A549 (cell line): ENCODE results near the gene ADGRL3. TPM values are rescaled to one million over a fixed set of nuclear protein-coding genes. Genes with fewer than 3 reads are reported as not detected.

ENCODE experiments used
- ATAC-seq, 2 experiments: fragments of 200-7000 bp in 1 of 2; fragments of >200 bp in 1 of 2; cut with Nextera tagmentation in 1 of 2; cut with Tn5 transposase in 1 of 2; 3 replicates each; pipeline versions ENCODE4 v1.8.0 to v1.9.1; 2018 to 2020; ENCODE audit warnings: mild to moderate bottlenecking in 1 of 2, moderate library complexity in 1 of 2
- CTCF ChIA-PET: fragments of 300-600 bp; sonication (Branson Sonifier 250); formaldehyde crosslinking; extraction: SDS; loops from one replicate; lab custom pipeline; 2021; ENCODE audit warnings: antibody characterized with exemption, inconsistent platforms; lab: Yijun Ruan, JAX
- POLR2A ChIA-PET: fragments of 350-600 bp; formaldehyde crosslinking; extraction: SDS; loops from one replicate; lab custom pipeline; 2021; ENCODE audit warnings: antibody characterized with exemption, inconsistent platforms; lab: Yijun Ruan, JAX
- DNase-seq, 2 experiments: peaks; one replicate each; pipeline versions ENCODE4 v3.0.0 to v3.0.0-alpha.2; 2011 to 2016; ENCODE audit warnings: low read depth in 1 of 2, low spot score in 1 of 2
- FAIRE-seq: peaks from 2 replicates; lab custom pipeline; 2011; peaks lifted over from hg19 to GRCh38; lab: Jason Lieb, UNC
- H3K27ac ChIP-seq, 2 experiments: fragments of >200 bp; sonication (Bioruptor Twin); formaldehyde crosslinking; 3 replicates each; pipeline ENCODE4 v1.5.1; 2016 to 2017
- H3K4me1 ChIP-seq: fragments of >200 bp; sonication (Bioruptor Twin); formaldehyde crosslinking; 3 replicates; pipeline ENCODE4 v1.6.1; 2016
- H3K4me2 ChIP-seq: fragments of >200 bp; sonication (Bioruptor Twin); formaldehyde crosslinking; 3 replicates; pipeline ENCODE4 v1.6.1; 2016
- H3K4me3 ChIP-seq: fragments of >200 bp; sonication (Bioruptor Twin); formaldehyde crosslinking; 3 replicates; pipeline ENCODE4 v1.5.1; 2016
- H3K9me3 ChIP-seq: fragments of >200 bp; sonication (Bioruptor Twin); formaldehyde crosslinking; 3 replicates; pipeline ENCODE4 v1.6.1; 2016
- CBX2 ChIP-seq: fragments of 200-600 bp; sonication (generic); IDR thresholded peaks from 2 replicates; pipeline ENCODE4 v1.6.1; 2016; ENCODE audit warnings: low read depth, mild to moderate bottlenecking, borderline replicate concordance
- CEBPB ChIP-seq, 2 experiments: fragments of >200 bp in 1 of 2; sonication (Bioruptor Twin) in 1 of 2; formaldehyde crosslinking in 1 of 2; IDR thresholded peaks; 2 replicates each; pipeline ENCODE4 v1.6.1; 2012 to 2016
- EHF ChIP-seq: fragments of 250-450 bp; sonication (Bioruptor Pico); IDR thresholded peaks from 2 replicates; pipeline ENCODE4 v1.5.0; 2020; ENCODE audit warnings: mild to moderate bottlenecking
- EHMT2 ChIP-seq: fragments of 200-600 bp; sonication (generic); IDR thresholded peaks from 2 replicates; pipeline ENCODE4 v1.6.1; 2016; ENCODE audit warnings: antibody characterized with exemption, low read depth, mild to moderate bottlenecking, moderate library complexity
- EP300 ChIP-seq, 2 experiments: fragments of >200 bp; sonication (Bioruptor Twin); formaldehyde crosslinking; IDR thresholded peaks; 2 replicates in 1 of 2; 3 replicates in 1 of 2; pipeline ENCODE4 v1.6.1; 2016 to 2017
- ESRRA ChIP-seq: fragments of 150-350 bp; IDR thresholded peaks from 2 replicates; pipeline ENCODE4 v1.6.1; 2014; ENCODE audit warnings: mild to moderate bottlenecking, low read length, borderline replicate concordance
- FOSB ChIP-seq: fragments of 250-450 bp; sonication (Bioruptor Pico); IDR thresholded peaks from 2 replicates; pipeline ENCODE4 v1.5.0; 2020; ENCODE audit warnings: mild to moderate bottlenecking, moderate library complexity
- HDAC2 ChIP-seq: fragments of 200-600 bp; sonication (generic); IDR thresholded peaks from 2 replicates; pipeline ENCODE4 v1.6.1; 2016
- HEYL ChIP-seq: fragments of 250-450 bp; sonication (Bioruptor Pico); IDR thresholded peaks from 2 replicates; pipeline ENCODE4 v1.8.0; 2021; ENCODE audit warnings: mild to moderate bottlenecking, moderate library complexity
- HOXB5 ChIP-seq: fragments of 250-450 bp; sonication (Bioruptor Pico); IDR thresholded peaks from 2 replicates; pipeline ENCODE4 v1.5.0; 2020; ENCODE audit warnings: mild to moderate bottlenecking, moderate library complexity
- RARB ChIP-seq: fragments of 250-450 bp; sonication (Bioruptor Pico); IDR thresholded peaks from 2 replicates; pipeline ENCODE4 v1.8.0; 2021; ENCODE audit warnings: mild to moderate bottlenecking, moderate library complexity
- RFX5 ChIP-seq: fragments of 450-650 bp; IDR thresholded peaks from 2 replicates; pipeline ENCODE4 v1.7.1; 2014; ENCODE audit warnings: antibody characterized with exemption, mild to moderate bottlenecking, moderate library complexity
- TFCP2L1 ChIP-seq: fragments of 250-450 bp; sonication (Bioruptor Pico); IDR thresholded peaks from 2 replicates; pipeline ENCODE4 v1.5.0; 2021; ENCODE audit warnings: mild to moderate bottlenecking
- ZFP36 ChIP-seq: fragments of 450-650 bp; IDR thresholded peaks from 2 replicates; pipeline ENCODE4 v1.6.1; 2014; ENCODE audit warnings: borderline replicate concordance; ENCODE audit not compliant: partially characterized antibody
- ZSCAN20 ChIP-seq: fragments of 250-450 bp; sonication (Bioruptor Pico); IDR thresholded peaks from 2 replicates; pipeline ENCODE4 v1.8.0; 2022; ENCODE audit warnings: mild to moderate bottlenecking, moderate library complexity
- WGBS: methylation state at CpG from one replicate; pipeline ENCODE4 v1.1.6; 2017; ENCODE audit errors: missing lambda C conversion rate; 5-methylcytosine and 5-hydroxymethylcytosine counted together
- polyA plus RNA-seq, 4 experiments: library from polyadenylated mRNA; depleted of rRNA in 3 of 4; stranded (reverse); fragments of >200 nt; fragmentation: RNase III in 1 of 4; extraction: RNeasy Plus Mini Kit Qiagen cat#74134 plus additional on column Dnase treatment in 1 of 4; gene quantifications; 2 replicates in 3 of 4; 3 replicates in 1 of 4; pipeline ENCODE4 v1.2.3, GENCODE V29; 2011 to 2017
- TF ChIP-seq, protein P1 (sequence below): fragments of 250-450 bp; sonication (Bioruptor Pico); IDR thresholded peaks from 2 replicates; pipeline ENCODE4 v1.5.0; 2020; ENCODE audit warnings: low read depth, mild to moderate bottlenecking, moderate library complexity
- TF ChIP-seq, protein P2 (sequence below): fragments of 150-350 bp; IDR thresholded peaks from 2 replicates; pipeline ENCODE4 v1.6.1; 2014; ENCODE audit warnings: low read depth, mild to moderate bottlenecking, low read length
- TF ChIP-seq, protein P3 (sequence below): IDR thresholded peaks from 2 replicates; pipeline ENCODE4 v1.6.1; 2012; ENCODE audit warnings: low read depth, borderline replicate concordance
- TF ChIP-seq, protein P4 (sequence below): IDR thresholded peaks from 2 replicates; pipeline ENCODE4 v1.6.1; 2012
- TF ChIP-seq, protein P5 (sequence below): fragments of 200-600 bp; sonication (generic); IDR thresholded peaks from 2 replicates; pipeline ENCODE4 v1.6.1; 2016; ENCODE audit warnings: antibody characterized with exemption, mild to moderate bottlenecking, moderate library complexity
- TF ChIP-seq, protein P6 (sequence below): fragments of 450-650 bp; IDR thresholded peaks from 2 replicates; pipeline ENCODE4 v1.6.1; 2014; ENCODE audit warnings: antibody characterized with exemption

ADGRL3 gene
- polyA plus RNA-seq, 2 of the 4 experiments (the other 2 are of a cell fraction), result 0.05 to 0.12 TPM

DNA sequence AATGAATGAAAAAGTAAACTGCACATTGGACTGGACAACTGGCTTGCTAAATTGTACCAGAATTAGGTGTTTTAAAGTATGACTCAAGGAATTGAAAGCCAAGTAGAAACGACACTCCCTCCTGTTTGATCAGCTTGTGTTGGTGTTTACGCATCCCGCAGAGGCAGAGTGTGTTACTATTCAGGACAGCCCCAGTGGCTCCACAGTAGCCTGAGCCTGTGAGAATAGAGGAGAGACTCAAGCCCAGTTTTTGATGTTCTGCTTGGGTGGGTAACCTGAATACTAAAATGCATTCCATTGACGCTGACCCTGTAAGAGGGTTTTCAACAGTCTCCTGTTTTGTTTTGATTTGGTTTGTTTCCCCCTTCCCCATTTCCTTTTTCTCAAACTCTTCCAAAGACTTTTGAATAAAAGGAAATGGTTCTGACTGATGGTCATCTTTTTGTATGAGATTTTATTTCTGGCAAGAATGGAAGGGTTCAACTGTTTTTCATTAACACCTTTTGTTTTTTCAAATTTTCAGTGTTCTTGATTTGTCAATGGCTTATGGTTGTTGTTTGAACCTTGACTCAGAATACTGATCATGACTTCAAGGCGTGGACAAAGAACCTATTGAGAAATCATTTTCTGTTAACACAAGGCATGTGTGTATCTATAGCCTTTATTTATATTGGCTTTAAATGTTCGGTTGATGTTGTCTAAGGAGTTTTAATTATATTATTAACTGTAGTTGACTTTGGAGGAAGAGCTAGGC, 10.2 kb downstream of the ADGRL3 start:
- ChIA-PET CTCF (no interaction called here), POLR2A (no interaction called here)
- Histone ChIP-seq H3K27ac (no peak overlapping the region), H3K9me3 (no peaks in the 10 kb centered on the region), H3K4me3 (no peak overlapping the region), H3K4me1 (no peaks in the 10 kb centered on the region), H3K4me2 (no peak overlapping the region)
- TF ChIP-seq, protein P1, sequence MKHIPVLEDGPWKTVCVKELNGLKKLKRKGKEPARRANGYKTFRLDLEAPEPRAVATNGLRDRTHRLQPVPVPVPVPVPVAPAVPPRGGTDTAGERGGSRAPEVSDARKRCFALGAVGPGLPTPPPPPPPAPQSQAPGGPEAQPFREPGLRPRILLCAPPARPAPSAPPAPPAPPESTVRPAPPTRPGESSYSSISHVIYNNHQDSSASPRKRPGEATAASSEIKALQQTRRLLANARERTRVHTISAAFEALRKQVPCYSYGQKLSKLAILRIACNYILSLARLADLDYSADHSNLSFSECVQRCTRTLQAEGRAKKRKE (CRISPR knock-in tag), result no peak
- ATAC-seq (no peak), FAIRE-seq (no peak), DNase-seq (no peak)
- 18% methylated on average over 6 of the region's 6 CpGs for WGBS

DNA sequence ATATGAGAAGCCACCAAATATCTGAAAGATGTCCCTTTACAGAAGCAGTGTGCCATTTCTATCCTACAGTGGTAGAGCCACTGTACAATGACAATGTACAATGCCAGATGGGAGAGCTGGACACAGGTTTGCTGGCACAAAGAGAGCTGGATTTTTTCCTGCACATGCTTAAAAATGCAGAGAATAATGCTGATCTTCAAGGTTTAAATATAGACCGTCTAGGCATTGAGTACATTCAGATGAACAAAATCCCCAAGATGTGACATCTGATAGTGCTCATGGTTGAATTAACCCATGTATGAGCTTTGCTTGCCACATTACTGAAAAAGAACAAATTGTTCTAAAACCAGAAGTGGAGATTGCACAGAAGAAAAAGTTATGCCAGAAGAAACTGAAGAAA, 11.7 kb downstream of the ADGRL3 start:
- WGBS, result 7% methylated on average over 1 of the region's 1 CpG
- POLR2A ChIA-PET, result no interaction called here
- TF ChIP-seq HEYL (CRISPR knock-in tag) (no peak), HOXB5 (CRISPR knock-in tag) (no peak), FOSB (CRISPR knock-in tag) (no peak), CEBPB (IDR thresholded peaks at IDR 0.05) (no peak), HDAC2 (no peak), RARB (no peak), RFX5 (no peak), EHMT2 (no peak), ZFP36 (no peak), CBX2 (no peak)
- TF ChIP-seq, protein P2, sequence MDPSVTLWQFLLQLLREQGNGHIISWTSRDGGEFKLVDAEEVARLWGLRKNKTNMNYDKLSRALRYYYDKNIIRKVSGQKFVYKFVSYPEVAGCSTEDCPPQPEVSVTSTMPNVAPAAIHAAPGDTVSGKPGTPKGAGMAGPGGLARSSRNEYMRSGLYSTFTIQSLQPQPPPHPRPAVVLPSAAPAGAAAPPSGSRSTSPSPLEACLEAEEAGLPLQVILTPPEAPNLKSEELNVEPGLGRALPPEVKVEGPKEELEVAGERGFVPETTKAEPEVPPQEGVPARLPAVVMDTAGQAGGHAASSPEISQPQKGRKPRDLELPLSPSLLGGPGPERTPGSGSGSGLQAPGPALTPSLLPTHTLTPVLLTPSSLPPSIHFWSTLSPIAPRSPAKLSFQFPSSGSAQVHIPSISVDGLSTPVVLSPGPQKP, result no peak
- TF ChIP-seq, protein P3, sequence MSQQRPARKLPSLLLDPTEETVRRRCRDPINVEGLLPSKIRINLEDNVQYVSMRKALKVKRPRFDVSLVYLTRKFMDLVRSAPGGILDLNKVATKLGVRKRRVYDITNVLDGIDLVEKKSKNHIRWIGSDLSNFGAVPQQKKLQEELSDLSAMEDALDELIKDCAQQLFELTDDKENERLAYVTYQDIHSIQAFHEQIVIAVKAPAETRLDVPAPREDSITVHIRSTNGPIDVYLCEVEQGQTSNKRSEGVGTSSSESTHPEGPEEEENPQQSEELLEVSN, result no peak
- TF ChIP-seq, protein P4, sequence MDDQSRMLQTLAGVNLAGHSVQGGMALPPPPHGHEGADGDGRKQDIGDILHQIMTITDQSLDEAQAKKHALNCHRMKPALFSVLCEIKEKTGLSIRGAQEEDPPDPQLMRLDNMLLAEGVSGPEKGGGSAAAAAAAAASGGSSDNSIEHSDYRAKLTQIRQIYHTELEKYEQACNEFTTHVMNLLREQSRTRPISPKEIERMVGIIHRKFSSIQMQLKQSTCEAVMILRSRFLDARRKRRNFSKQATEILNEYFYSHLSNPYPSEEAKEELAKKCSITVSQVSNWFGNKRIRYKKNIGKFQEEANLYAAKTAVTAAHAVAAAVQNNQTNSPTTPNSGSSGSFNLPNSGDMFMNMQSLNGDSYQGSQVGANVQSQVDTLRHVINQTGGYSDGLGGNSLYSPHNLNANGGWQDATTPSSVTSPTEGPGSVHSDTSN, result no peak
- TF ChIP-seq, protein P5, sequence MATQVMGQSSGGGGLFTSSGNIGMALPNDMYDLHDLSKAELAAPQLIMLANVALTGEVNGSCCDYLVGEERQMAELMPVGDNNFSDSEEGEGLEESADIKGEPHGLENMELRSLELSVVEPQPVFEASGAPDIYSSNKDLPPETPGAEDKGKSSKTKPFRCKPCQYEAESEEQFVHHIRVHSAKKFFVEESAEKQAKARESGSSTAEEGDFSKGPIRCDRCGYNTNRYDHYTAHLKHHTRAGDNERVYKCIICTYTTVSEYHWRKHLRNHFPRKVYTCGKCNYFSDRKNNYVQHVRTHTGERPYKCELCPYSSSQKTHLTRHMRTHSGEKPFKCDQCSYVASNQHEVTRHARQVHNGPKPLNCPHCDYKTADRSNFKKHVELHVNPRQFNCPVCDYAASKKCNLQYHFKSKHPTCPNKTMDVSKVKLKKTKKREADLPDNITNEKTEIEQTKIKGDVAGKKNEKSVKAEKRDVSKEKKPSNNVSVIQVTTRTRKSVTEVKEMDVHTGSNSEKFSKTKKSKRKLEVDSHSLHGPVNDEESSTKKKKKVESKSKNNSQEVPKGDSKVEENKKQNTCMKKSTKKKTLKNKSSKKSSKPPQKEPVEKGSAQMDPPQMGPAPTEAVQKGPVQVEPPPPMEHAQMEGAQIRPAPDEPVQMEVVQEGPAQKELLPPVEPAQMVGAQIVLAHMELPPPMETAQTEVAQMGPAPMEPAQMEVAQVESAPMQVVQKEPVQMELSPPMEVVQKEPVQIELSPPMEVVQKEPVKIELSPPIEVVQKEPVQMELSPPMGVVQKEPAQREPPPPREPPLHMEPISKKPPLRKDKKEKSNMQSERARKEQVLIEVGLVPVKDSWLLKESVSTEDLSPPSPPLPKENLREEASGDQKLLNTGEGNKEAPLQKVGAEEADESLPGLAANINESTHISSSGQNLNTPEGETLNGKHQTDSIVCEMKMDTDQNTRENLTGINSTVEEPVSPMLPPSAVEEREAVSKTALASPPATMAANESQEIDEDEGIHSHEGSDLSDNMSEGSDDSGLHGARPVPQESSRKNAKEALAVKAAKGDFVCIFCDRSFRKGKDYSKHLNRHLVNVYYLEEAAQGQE, result no peak
- DNase-seq, result no peak
- ATAC-seq, result no peak
- Histone ChIP-seq H3K27ac (no peak overlapping the region), H3K9me3 (no peaks in the 10 kb centered on the region), H3K4me2 (no peak overlapping the region), H3K4me1 (no peaks in the 10 kb centered on the region), H3K4me3 (no peak overlapping the region)
- FAIRE-seq, result no peak
- CTCF ChIA-PET, result no interaction called here

DNA sequence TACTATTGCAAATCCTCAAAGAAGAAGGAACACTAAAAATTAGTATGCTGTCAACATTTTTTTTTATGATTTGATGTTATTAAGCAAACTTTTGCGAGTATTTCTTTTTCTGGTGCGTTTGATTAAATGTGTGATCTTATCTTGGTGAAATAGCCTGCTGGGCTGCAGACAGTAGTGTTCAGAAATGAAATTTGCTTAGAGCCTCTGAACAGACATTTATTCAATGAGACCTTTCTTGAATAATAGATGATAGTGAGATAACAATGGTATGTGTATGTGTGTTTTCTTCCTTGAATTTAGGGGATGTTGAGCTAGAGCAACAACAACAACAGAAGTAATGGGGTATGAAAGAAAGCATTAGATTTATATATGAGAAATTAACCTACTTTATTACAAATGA, 12.7 kb downstream of the ADGRL3 start:
- ChIA-PET CTCF (no interaction called here), POLR2A (no interaction called here)
- Histone ChIP-seq H3K4me1 (no peaks in the 10 kb centered on the region), H3K9me3 (no peaks in the 10 kb centered on the region), H3K4me2 (no peak overlapping the region), H3K27ac (no peak overlapping the region), H3K4me3 (no peak overlapping the region)
- DNase-seq (no peak), FAIRE-seq (no peak), ATAC-seq (no peak)
- 4% methylated on average over 2 of the region's 2 CpGs for WGBS
- no peak for TF ChIP-seq FOSB (CRISPR knock-in tag)
- no peak for TF ChIP-seq EP300 (IDR thresholded peaks at IDR 0.05)
- TF ChIP-seq TFCP2L1 (CRISPR knock-in tag), result no peak
- TF ChIP-seq ESRRA, result no peak
- TF ChIP-seq, protein P4, result no peak
- TF ChIP-seq ZSCAN20 (CRISPR knock-in tag), result no peak
- TF ChIP-seq EHF (CRISPR knock-in tag), result no peak
- TF ChIP-seq, protein P6, sequence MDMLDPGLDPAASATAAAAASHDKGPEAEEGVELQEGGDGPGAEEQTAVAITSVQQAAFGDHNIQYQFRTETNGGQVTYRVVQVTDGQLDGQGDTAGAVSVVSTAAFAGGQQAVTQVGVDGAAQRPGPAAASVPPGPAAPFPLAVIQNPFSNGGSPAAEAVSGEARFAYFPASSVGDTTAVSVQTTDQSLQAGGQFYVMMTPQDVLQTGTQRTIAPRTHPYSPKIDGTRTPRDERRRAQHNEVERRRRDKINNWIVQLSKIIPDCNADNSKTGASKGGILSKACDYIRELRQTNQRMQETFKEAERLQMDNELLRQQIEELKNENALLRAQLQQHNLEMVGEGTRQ, result no peak
